GM23248 (cell line): ENCODE measurements around the gene TARBP1.

Source experiments
- EZH2 ChIP-seq: fragments of 200-600 bp; sonication (generic); IDR thresholded peaks from 2 replicates; pipeline ENCODE4 v1.6.1; 2018; ENCODE audit warnings: antibody characterized with exemption, mild to moderate bottlenecking; ENCODE audit not compliant: insufficient read depth, poor library complexity, severe bottlenecking
- EZH2phosphoT487 ChIP-seq: fragments of 200-600 bp; sonication (generic); IDR thresholded peaks from 2 replicates; pipeline ENCODE4 v1.6.1; 2018; ENCODE audit warnings: antibody characterized with exemption, moderate library complexity, mild to moderate bottlenecking, low read depth; ENCODE audit not compliant: insufficient read depth

DNA sequence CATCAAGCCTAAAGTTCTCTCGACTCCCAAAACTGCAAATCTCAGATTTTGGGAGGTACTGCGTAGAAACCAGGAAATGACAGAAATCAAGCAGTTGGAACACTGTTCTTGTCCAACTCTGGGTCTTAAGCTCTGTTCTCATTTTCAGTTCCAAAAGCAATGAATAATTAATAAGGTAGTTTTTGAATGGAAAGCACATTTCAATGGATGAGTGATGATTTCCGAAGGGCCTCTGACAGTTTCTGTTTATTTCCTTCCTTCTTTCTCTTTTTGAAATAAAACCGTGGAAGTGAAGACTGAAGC is 20.9 kb upstream of the TARBP1 start:
- TF ChIP-seq EZH2phosphoT487 (no peak), EZH2 (no peak)
